ENCODE results near the gene GFI1B.
"Not testable (repeated sequence)": the region's sequence is repeated elsewhere in the genome, so short reads cannot be mapped to it uniquely, and the experiment has no call there.

Gene GFI1B

DNA sequence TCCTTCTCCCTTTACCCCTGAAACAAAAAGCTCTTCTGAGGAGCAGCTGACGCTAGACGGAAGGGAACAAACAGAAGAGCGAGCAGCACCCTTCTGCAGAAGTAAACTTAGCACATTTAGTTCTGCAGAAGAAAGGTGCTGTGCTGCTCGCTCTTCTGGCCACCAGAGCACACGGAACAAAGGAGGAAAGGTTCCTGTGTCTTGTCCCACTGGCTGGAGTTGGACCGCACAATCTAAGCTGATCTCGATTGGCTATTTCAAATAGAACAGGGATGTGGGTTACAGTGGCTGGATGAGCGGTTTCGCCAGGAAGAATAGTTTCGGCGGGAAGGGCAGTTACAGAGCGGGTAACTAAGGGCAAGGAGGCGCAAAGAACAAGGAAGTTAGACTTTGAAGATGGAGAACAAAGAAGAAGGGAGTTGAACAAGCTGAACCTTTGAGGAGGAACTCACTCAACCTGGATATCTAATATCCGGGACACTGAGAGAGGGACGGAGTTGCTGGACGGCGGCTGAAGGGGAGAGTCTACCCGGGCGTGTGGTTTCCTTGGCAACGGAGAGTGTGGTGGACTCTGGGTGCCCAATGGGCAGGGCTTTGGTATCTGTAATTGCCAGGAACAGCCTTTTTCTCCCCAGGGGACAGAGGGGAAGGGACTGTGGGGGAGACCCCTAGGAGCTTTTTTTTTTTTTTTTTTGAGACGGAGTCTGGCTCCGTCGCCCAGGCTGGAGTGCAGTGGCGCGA, 59.5 kb downstream of the GFI1B start:
- TF ChIP-seq CTCF (conservative IDR thresholded peaks at IDR 0.05) (no peak), ZFX (IDR thresholded peaks at IDR 0.05) (no peak)
- H3K27ac ChIP-seq = no peak overlapping the region

DNA sequence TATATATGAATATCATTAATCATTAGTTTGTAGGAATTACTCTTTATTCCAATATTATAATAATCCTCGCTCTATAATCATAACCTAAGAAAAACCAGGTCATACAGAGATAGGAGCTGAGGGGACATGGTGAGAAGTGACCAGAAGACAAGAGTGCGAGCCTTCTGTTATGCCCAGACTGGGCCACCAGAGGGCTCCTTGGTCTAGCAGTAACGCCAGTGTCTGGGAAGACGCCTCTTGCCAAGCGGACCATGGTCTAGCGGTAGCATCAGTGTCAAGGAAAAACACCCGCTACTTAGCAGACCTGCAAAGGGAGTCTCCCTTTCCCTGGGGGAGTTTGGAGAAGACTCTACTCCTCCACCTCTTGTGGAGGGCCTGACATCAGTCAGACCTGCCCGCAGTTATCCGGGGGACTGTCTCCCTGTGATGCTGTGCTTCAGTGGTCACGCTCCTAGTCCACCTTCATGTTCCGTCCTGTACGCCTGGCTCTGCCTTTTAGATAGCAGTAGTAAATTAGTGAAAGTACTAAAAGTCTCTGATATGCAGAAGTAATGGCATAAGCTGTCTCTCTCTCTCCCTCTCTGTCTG, 62.5 kb downstream of the GFI1B start:
- peak; percentile 82 for TF ChIP-seq CTCF (conservative IDR thresholded peaks at IDR 0.05)
- not testable (repeated sequence) for H3K27ac ChIP-seq
